Pons (tissue), 1 donor: ENCODE results near the gene SNED1.
A peak's percentile ranks its signal among the peaks of the same experiment; 100 is the strongest.
"Not testable (repeated sequence)": the region's sequence is repeated elsewhere in the genome, so short reads cannot be mapped to it uniquely, and the experiment has no call there.

Experiments
- DNase-seq: peaks from one replicate; pipeline ENCODE4 v3.0.0-alpha.2; 2016; ENCODE audit warnings: low spot score

Gene SNED1

DNA sequence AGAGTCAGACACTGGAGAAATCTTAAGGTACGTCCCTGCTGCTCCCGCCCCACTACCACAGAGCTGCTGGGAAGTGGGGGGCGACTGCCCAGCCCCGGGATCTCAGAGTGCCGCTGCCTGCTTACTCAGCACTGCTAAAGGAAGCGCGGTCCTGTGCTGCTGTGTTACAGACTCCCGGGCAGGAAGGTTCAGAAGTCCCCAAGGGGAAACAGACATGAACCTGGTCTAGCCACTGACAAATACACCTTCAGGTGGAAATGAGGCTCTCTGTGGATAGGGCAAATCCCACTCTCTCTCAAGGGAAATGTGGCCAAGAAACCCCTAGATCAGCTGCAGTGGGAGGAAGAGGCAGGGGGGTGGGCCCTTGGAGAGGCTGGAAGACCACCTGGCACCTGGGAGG lies 90.0 kb downstream of the SNED1 start:
- DNase-seq, result no peak

- no peak for DNase-seq
These were observed 90.6 kb downstream of the SNED1 start for GRCh38 chr2:241088791-241089732.

DNA sequence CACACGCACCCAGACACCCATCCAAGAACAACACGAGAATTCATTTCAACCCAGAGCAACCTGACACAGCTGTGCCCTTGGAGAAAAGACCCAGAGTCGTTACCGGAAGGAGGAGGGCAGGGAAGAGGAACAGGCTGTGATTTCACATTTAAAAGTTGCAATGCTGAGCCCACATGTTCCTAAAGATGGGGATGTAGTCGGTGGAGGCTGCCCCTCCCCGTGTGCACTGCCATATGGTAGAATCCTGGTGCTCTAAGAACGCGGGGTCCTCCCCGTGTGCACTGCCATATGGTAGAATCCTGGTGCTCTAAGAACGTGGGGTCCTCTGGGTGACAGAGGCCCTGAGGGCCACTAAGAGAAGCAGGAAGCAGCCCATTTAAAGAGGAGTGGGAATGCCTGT lies 92.8 kb downstream of the SNED1 start:
- no peak for DNase-seq

- no peak for DNase-seq
These were observed 93.5 kb downstream of the SNED1 start for GRCh38 chr2:241091734-241092445.

DNA sequence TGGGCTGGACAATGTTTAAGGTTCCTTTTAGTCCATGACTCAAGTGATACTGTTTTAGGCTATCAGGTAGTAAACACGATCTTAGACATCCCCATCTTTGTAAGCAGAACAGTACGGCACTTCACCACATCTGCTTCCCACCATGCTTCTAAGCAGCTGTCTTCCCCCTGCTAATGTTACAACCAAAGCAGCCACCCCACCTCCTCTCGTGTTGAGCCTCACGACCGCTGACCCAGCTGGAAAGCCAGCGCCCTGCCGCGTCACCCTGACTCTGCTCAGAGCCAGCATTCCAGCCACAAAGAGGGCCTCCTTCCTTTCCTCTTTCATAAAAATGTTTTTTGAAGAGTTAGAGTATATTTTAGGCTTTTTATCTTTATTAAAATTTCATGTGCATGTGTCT lies 94.3 kb downstream of the SNED1 start:
- DNase-seq, result no peak

- not testable (repeated sequence) for DNase-seq
These were observed 94.8 kb downstream of the SNED1 start for GRCh38 chr2:241093133-241093781.

- peak; percentile 24 for DNase-seq
These were observed 95.8 kb downstream of the SNED1 start for GRCh38 chr2:241094172-241094571.

GRCh38 chr2:241094924-241095420 lies 96.6 kb downstream of the SNED1 start:
- DNase-seq, result no peak

DNA sequence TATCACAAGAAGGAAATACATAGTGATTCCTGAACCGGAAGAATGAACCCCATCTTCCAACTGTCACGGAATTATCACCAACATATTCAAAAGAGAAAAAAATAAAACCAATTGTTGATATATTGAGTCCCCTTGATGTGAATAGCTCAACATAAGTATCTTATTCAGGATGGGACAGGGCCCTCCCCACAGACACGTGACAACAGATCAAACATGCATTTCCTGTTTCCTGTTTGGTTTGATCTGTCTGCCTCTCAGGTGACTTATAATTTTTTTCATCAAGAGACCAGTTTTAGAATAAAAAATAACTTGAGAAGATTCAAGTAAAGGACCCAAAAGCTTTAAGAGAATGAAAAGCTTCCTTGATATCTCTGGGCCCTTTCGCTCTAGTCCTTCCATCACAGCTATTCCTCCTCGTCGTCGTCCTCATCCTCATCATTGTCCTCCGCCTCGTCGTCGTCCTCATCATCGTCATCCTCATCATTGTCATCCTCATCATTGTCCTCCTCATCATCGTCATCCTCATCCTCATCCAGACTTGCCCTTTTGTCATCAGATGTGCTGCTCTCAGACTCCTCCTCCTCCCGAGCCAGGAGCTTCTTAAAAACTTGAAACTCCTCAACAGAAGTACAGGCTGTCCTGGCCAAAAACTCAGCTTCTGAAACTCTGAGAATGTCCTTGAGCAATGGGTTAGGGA lies 97.3 kb downstream of the SNED1 start:
- no peak for DNase-seq

GRCh38 chr2:241096979-241097378 lies 98.6 kb downstream of the SNED1 start:
- no peak for DNase-seq

DNA sequence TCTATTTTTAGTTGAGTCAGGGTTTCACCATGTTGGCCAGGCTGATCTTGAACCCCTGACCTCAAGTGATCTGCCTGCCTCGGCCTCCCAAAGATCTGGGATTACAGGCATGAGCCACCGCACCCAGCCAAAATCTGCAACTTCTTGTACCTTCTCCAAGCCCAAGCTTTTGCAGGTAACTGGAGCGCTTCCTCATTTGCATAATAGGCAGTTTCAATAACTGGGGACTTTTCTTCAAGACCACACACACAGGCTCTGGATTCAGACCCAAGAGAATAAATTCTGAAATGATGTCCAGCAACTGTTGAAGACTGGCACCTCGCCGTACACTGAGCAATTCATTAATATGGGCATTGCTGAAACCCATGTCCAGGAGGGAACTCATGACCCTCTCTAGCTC lies 100.8 kb downstream of the SNED1 start:
- DNase-seq, result no peak

- DNase-seq, result peak; percentile 69
These were observed 103.9 kb downstream of the SNED1 start, which contains the start of gene MTERF4 for GRCh38 chr2:241102239-241102803. MTERF4 (minus strand) TSS chr2:241102287; CDS start chr2:241102273, 14 bp downstream.

- no peak for DNase-seq
These were observed 104.8 kb downstream of the SNED1 start for GRCh38 chr2:241103176-241103595.

- DNase-seq, result not testable (repeated sequence)
These were observed 106.2 kb downstream of the SNED1 start for GRCh38 chr2:241104611-241105010.

GRCh38 chr2:241105641-241106040 lies 107.2 kb downstream of the SNED1 start:
- no peak for DNase-seq

DNA sequence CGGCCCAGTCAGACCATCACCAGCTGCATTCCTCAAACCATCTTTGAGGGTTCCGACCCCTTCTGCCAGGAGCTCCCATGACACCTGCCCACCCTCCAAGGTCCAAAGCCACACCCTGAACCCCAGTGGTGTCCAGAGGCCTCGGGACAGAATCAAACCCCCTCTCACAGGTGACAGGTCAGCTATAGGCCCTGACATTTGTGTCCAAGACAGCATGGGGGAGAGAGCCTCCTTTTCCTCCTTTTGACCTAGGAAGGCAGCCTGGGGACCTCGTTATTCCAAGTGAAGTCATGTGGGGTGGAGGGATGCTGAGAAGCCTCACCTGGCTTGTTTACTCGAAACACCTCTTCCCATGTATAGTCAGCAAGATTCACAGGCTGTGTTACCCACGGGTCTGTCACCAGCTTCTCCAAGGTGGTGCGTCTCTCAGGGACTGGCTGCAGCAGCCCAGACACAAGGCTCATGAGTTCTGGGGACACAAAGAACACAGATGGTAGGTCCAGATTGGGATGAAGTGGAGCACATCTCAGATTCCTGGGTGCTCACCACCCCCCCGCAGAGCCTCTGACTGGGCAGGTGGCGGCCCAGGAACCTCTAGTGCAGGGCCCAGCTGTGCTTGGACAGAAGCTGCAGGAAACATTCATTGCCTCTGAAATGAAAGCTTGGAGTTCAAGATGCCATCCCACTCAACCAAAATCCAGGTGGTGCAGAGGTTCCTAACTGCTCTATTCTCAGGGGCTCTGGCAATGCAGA lies 108.8 kb downstream of the SNED1 start:
- no peak for DNase-seq

GRCh38 chr2:241108271-241109209 lies 110.1 kb downstream of the SNED1 start:
- no peak for DNase-seq

GRCh38 chr2:241109210-241110088 lies 111.0 kb downstream of the SNED1 start:
- DNase-seq, result no peak
